Astrocyte of the hippocampus (primary cell): Measurements from ENCODE around the gene TMEM89.
A peak's percentile ranks its signal among the peaks of the same experiment; 100 is the strongest.

ENCODE experiments used
- DNase-seq: peaks from one replicate; pipeline ENCODE4 v3.0.0; 2011; ENCODE audit warnings: low read depth, low spot score

Gene TMEM89

GRCh38 chr3:48614044-48614443 is 7.5 kb downstream of the TMEM89 start:
- no peak for DNase-seq

- DNase-seq: no peak
These were observed 9.3 kb downstream of the TMEM89 start for GRCh38 chr3:48612309-48612708.

GRCh38 chr3:48609088-48610005 is 12.2 kb downstream of the TMEM89 start, which contains the start of gene UQCRC1:
UQCRC1 (minus strand) TSS chr3:48609646; CDS start chr3:48609620, 26 bp downstream.
- DNase-seq: peak; percentile 98

- DNase-seq: no peak
These were observed 14.1 kb downstream of the TMEM89 start for GRCh38 chr3:48607519-48607918.

GRCh38 chr3:48601622-48601994 is 20.0 kb downstream of the TMEM89 start:
- DNase-seq: peak; percentile 18

DNA sequence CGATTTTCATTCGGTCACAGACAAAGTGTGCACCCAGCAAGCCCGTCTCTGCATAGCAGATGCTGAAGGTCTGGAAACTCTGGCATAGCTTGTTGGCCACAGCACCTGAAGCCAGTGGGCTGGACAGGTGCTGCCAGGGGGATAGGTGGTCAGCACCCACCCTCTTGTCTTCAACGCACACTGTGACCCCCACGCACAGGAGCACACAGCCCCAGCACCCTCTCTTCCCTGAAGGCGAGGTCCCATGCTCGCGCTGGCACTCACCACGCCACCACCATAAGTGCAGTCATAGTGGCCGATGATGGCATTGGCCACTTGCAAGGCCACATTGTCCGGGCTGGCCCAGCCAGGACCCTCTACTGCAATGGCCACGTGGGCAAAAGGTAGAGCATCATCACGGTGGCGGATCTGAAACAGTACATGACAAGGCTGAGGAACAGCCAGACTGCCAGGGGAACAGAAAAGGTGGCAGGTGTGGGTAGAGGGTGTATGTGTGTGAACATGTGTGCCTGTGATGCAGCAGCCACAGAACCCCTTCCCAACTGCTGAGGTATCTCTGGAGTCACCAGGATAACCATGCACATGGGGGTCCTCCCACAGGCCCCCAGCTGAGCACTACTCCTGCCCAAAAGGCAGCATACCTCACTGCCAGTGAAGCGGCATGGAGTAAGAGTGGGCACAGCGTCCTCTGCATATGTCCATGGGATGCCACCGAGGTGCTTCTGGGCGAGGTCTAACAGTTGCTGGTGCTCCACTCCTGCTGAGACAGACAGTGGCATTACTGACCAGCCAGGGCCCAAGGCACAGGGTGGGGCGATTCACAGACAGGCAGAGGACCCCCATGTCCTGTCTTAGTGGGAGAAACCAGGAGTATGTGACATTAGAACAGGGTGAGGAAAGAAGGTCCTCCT is 20.6 kb downstream of the TMEM89 start:
- no peak for DNase-seq

DNA sequence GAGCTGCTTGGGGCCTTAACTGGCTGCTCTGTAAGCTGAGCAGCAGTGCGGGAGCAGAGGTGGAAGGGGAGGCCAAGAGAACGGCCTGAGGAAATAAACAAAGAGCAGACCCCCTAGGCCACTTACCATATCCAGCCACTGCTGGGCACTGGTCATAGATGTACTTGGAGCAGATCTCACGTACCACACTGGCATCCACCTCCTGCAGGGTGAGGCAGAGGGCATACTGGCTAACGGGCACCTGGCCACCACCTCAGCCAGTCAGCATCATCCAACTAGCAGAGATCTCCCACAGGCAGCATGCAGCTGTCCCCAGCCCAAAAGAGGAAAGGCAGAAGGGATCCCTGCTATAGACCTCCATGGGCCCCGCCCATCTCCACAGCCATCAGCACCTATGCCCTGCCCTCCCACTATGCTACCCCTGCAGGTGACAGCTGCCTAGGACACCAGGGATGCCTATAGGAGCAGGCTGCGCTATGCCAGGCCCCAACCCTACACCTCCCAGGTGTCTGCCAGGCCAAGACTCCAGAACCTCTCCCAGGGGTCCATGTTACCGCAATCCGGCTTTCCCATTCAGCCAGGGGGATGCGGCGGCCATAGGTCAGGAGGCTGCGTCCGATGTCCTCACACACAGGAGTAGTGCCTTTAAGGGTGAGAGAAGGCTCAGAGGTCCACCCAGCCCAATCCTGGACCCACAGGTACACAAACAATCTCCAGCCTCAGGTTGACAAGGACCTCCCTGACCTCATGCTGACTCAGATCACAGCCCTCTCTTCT is 21.9 kb downstream of the TMEM89 start:
- no peak for DNase-seq

- DNase-seq: no peak
These were observed 22.5 kb downstream of the TMEM89 start for GRCh38 chr3:48599077-48599501.

DNA sequence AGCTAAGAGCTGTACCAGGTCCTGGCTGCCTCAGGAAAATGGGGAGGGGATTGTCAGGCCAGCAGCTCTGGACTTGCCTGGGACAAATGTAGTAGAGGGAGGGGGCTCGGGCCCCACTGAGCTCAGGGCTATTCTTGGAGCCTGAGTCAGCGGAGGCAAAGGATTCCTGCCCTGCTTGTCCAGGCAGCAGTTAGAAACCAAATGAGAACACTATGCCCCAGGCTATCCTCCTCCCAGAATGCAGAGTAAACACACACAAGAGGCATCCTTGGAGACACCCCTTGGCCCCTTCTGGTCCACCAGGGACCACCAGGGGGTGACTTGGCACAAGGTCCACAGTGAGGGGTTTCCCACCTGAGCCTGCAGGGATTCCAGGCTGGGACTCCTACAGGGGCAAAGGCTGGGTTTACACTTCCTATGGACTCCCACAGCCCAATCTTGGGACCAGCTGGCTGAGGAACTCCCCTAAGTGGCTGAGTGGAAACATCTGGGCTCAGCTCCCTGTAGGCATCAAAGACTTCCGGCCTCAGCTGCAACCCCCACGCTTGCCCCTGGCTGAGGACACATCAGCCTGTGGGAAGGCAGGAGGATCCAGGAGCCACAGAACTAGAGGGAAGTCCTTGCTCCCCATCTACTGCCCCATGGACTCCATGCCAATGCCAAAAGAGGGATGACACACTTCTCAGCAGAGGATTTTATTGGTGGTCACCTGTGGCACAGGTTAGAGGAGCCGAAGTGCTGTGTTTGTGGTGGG is 23.1 kb downstream of the TMEM89 start:
- DNase-seq: peak; percentile 94

- no peak for DNase-seq
These were observed 24.2 kb downstream of the TMEM89 start for GRCh38 chr3:48597408-48597800.

GRCh38 chr3:48596676-48597407 is 24.7 kb downstream of the TMEM89 start:
- DNase-seq: no peak

DNA sequence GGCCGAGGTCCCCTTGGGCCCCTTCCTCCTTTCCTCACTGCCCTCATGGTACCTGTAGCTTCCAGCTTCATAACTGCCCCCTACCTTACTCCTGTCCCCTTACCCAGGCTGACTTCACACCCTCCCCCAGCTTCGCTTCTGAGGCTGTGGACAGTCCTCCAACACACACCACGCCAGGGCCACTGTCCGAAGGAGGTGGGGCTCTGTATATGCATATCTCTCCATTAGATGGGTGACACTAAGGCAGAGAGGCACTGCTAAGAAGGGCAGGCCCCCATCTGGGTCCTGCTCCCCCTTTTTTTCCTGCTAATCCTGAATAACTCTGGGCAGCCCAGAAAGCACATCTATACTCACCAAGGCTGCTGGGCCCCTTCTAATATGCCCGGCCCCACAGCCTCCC is 25.4 kb downstream of the TMEM89 start:
- no peak for DNase-seq

DNA sequence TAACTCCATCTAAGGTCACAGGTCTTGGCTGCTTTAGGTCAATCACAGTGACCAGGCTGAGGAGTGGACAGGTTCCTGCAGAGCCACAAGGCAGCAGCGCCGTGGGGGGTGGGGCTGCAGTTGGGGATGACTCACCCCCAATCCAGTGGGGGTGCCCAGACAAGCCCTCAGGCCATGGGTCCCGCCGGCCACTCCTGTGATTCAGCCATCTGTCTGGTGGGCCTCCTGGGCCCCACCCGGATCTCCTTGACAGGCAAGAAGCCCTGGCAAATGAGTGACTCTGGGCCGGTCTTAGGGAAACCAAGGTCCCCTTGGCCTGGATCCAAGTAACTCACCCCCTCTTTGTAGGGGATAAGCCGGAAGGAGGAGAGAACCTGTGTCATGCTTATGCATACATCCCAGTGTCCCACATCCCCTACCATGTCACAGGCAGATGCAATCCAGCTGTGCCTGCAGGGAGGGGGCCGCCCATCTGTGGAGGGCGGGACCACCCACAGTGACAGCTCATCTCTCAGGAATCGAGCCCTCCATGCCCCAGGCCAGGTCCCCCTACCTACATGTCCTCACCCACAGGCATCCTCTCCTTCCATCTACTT is 25.9 kb downstream of the TMEM89 start:
- DNase-seq: peak; percentile 88

DNA sequence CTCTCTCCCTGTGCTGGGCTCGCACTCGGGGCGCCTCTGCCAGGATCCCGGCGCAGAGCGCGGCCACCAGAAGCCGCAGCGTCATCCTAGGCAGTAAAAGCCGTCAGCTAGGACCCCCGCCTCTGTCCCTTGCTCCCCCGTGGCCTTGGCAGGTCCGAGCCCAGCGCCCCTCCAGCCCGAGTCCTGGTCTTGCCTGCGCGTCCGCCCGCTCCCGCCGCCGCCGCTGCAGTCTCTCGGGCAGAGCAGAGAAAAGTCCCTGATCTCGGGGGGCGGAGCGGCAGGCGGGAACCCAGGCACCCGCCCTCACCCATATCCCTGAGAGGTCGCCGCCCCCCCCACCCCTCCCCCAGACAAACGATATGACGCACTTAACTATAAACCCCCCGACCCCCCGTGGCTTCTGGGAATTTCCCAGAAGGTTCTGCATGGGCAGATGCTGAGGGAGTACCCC is 26.5 kb downstream of the TMEM89 start, which contains the start of gene COL7A1:
COL7A1 (minus strand) TSS at position 255 of the 451 bp plus-strand sequence; CDS start at position 85, 170 bp downstream.
- peak; percentile 66 for DNase-seq

GRCh38 chr3:48594417-48595049 is 27.0 kb downstream of the TMEM89 start:
- DNase-seq: peak; percentile 33

- DNase-seq: no peak
These were observed 28.2 kb downstream of the TMEM89 start for GRCh38 chr3:48593337-48593736.

DNA sequence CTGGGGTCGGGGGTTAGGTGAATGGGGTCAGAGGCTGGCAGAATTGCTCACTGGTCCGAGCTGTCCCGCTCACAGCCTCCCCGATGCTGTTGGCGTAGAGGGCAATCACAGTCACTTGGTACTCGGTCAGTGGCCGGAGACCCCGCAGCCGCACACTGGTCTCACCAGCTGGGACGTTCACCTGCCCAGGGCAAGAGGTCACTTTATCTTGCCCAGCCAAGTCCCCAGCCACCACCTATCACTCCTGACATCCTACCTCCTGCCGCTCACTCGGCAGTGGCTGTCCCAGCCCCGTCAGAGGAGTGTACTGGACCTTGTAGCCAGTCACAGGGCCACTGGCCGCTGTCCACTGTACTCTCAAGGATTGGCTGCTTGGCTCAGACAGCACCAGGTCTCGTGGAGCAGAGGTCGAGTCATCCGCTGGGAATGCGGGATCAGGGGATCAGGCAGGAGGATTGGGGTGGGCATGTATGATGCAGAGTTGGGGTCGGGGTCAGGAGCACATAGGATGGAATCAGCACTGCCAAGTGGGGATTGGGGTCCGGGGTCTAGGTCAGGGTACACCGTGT is 29.0 kb downstream of the TMEM89 start:
- peak; percentile 19 for DNase-seq

GRCh38 chr3:48591886-48592518 is 29.6 kb downstream of the TMEM89 start:
- DNase-seq: no peak
